K562 (cell line): ENCODE measurements around the gene UBN1. TPM values are rescaled to one million over a fixed set of nuclear protein-coding genes. Genes with fewer than 3 reads are reported as not detected.

ENCODE experiments used
- ATAC-seq: fragments of 200-7000 bp; cut with Tn5 transposase; 3 replicates; pipeline ENCODE4 v1.9.1; 2020; ENCODE audit warnings: moderate library complexity
- BruUV-seq: library from RNA; stranded (reverse); fragments of 400-500 nt; replicated peaks from 2 replicates; lab custom pipeline; 2021; lab: Mats Ljungman, UMichigan
- CTCF ChIA-PET: fragments of 300-600 bp; formaldehyde crosslinking; extraction: SDS; loops from one replicate; lab custom pipeline; 2021; ENCODE audit warnings: low intra/inter-chr PET ratio; lab: Yijun Ruan, JAX
- POLR2A ChIA-PET: fragments of 300-600, 350-650 bp; sonication (Branson Sonifier 250); formaldehyde crosslinking; extraction: SDS; loops from one replicate; lab custom pipeline; 2021; ENCODE audit warnings: antibody characterized with exemption, inconsistent platforms; lab: Yijun Ruan, JAX
- DNase-seq, 4 experiments: peaks; one replicate each; pipeline versions ENCODE4 v3.0.0 to v3.0.0-alpha.2; 2011 to 2018; ENCODE audit warnings: low spot score in 3 of 4, mixed read lengths in 3 of 4; ENCODE audit errors: extremely low read depth in 1 of 4
- FAIRE-seq: peaks from 2 replicates; lab custom pipeline; 2011; peaks lifted over from hg19 to GRCh38; lab: Jason Lieb, UNC
- H2AFZ ChIP-seq: 2 replicates; pipeline ENCODE4 v1.6.0; 2011; ENCODE audit warnings: low read depth, low read length, control low read depth, inconsistent platforms
- H3K27ac ChIP-seq: fragments of 200-600 bp; 3 replicates; pipeline ENCODE4 v1.8.0; 2011; ENCODE audit warnings: low read depth, mild to moderate bottlenecking, control low read depth, inconsistent platforms, low read length, moderate library complexity, mixed read lengths; ENCODE audit errors: extremely low read depth
- H3K27me3 ChIP-seq, 2 experiments: fragments of 300-600 bp in 1 of 2; 2 replicates in 1 of 2; 3 replicates in 1 of 2; pipeline versions ENCODE4 v1.6.0 to v1.8.0; 2011; ENCODE audit warnings: inconsistent platforms in 2 of 2, low read length in 2 of 2, mild to moderate bottlenecking in 1 of 2, mixed read lengths in 1 of 2, moderate library complexity in 1 of 2; ENCODE audit not compliant: control insufficient read depth in 2 of 2, insufficient read depth in 2 of 2
- H3K36me3 ChIP-seq: fragments of 300-600 bp; 3 replicates; pipeline ENCODE4 v1.8.0; 2011; ENCODE audit warnings: mild to moderate bottlenecking, low read length, inconsistent platforms; ENCODE audit not compliant: control insufficient read depth, insufficient read depth
- H3K4me1 ChIP-seq, 2 experiments: fragments of 200-600 bp in 1 of 2; replicated peaks in 1 of 2; 2 replicates in 1 of 2; 3 replicates in 1 of 2; pipeline versions ENCODE4 v1.5.1 to v1.8.0; 2011; ENCODE audit warnings: inconsistent platforms in 2 of 2, low read length in 2 of 2, mild to moderate bottlenecking in 1 of 2, mixed read lengths in 1 of 2, moderate library complexity in 1 of 2; ENCODE audit not compliant: control insufficient read depth in 2 of 2, insufficient read depth in 2 of 2
- H3K4me2 ChIP-seq: 2 replicates; pipeline ENCODE4 v1.6.1; 2011; ENCODE audit warnings: low read length, control low read depth, inconsistent platforms, mixed read lengths; ENCODE audit not compliant: insufficient read depth
- H3K4me3 ChIP-seq: fragments of 200-600 bp; sonication (generic), shearing (Covaris generic); 2 replicates; pipeline ENCODE4 v1.5.1; 2016; ENCODE audit warnings: control low read depth, inconsistent platforms
- H3K79me2 ChIP-seq: fragments of 200-600 bp; 3 replicates; pipeline ENCODE4 v1.8.0; 2011; ENCODE audit warnings: low read length, inconsistent platforms; ENCODE audit not compliant: control insufficient read depth, insufficient read depth
- H3K9ac ChIP-seq, 2 experiments: 2 replicates each; pipeline versions ENCODE4 v1.6.0 to v1.6.1; 2011; ENCODE audit warnings: low read depth in 2 of 2, low read length in 2 of 2, control low read depth in 1 of 2, inconsistent platforms in 1 of 2, mild to moderate bottlenecking in 1 of 2, mixed read lengths in 1 of 2; ENCODE audit not compliant: insufficient read depth in 1 of 2
- H3K9me1 ChIP-seq: one replicate; pipeline ENCODE4 v1.6.0; 2011; ENCODE audit warnings: inconsistent platforms, mild to moderate bottlenecking, low read length, moderate library complexity; ENCODE audit not compliant: control insufficient read depth, insufficient read depth
- H3K9me3 ChIP-seq: replicated peaks from 2 replicates; pipeline ENCODE4 v1.5.1; 2011; ENCODE audit warnings: low read depth, low read length, inconsistent platforms; ENCODE audit not compliant: control insufficient read depth, insufficient read depth
- H4K20me1 ChIP-seq: replicated peaks from 2 replicates; pipeline ENCODE4 v1.6.1; 2011; ENCODE audit warnings: low read length, inconsistent platforms, mixed read lengths; ENCODE audit not compliant: control insufficient read depth, insufficient read depth
- FOXA3 ChIP-seq, 2 experiments: fragments of 450-650 bp in 1 of 2; sonication (generic) in 1 of 2; formaldehyde crosslinking; IDR thresholded peaks in 1 of 2; conservative IDR thresholded peaks in 1 of 2; 2 replicates each; pipeline versions ENCODE4 v1.4.0 to v1.8.0; 2020 to 2022; ENCODE audit warnings: mild to moderate bottlenecking in 2 of 2, missing genetic modification reagents in 1 of 2
- MAFG ChIP-seq: fragments of 450-650 bp; conservative IDR thresholded peaks from 2 replicates; pipeline ENCODE4 v1.6.1; 2016; ENCODE audit warnings: missing genetic modification characterization, missing compliant biosample characterization
- MED1 ChIP-seq: sonication (generic); formaldehyde crosslinking; IDR thresholded peaks from 2 replicates; pipeline ENCODE4 v1.8.1; 2023; ENCODE audit warnings: missing genetic modification reagents, borderline replicate concordance
- PTBP1 ChIP-seq: fragments of 200-400 bp; formaldehyde crosslinking; IDR thresholded peaks from 2 replicates; pipeline ENCODE4 v1.6.1; 2017; ENCODE audit warnings: low read depth, low read length
- REST ChIP-seq, 2 experiments: fragments of 450-650 bp; formaldehyde crosslinking in 1 of 2; IDR thresholded peaks; 2 replicates each; pipeline versions ENCODE4 v1.4.0 to v1.6.1; 2014 to 2020; ENCODE audit warnings: mild to moderate bottlenecking in 2 of 2, borderline replicate concordance in 1 of 2, low read depth in 1 of 2
- TSHZ1 ChIP-seq: fragments of 250-450 bp; sonication (Bioruptor Pico); IDR thresholded peaks from 2 replicates; pipeline ENCODE4 v1.4.0; 2020; ENCODE audit warnings: mild to moderate bottlenecking, moderate library complexity
- ZNF316 ChIP-seq: fragments of 450-650 bp; IDR thresholded peaks from 2 replicates; pipeline ENCODE4 v1.6.1; 2016
- WGBS: fragments of 100-300 bp; shearing (Covaris generic); methylation state at CpG from one replicate; pipeline ENCODE4 v1.1.6; 2016; ENCODE audit warnings: low coverage, mixed read lengths; ENCODE audit not compliant: insufficient coverage; ENCODE audit errors: missing lambda C conversion rate; 5-methylcytosine and 5-hydroxymethylcytosine counted together
- in situ Hi-C: fragments of 300-500 bp; cut with MboI; formaldehyde crosslinking; loops from 4 replicates; pipeline ENCODE4 v1.15.0; 2018; ENCODE audit warnings: inconsistent platforms, mixed read lengths
- intact Hi-C: fragments of 100-400 bp; cut with micrococcal nuclease; formaldehyde crosslinking; loops from 2 replicates; pipeline ENCODE4 v1.14.2; 2022
- polyA plus RNA-seq, 8 experiments: library from polyadenylated mRNA; depleted of rRNA in 4 of 8; stranded (reverse) in 5 of 8; unstranded in 3 of 8; fragments of >200 nt; fragmentation: Nextera tagmentation in 2 of 8; fragmentation: Illumina TruSeq in 1 of 8; extraction: Ambion mirVana in 2 of 8; extraction: Trizol in 1 of 8; gene quantifications; 2 replicates each; pipeline versions ENCODE4 v1.2.1 to v1.2.3, GENCODE V29; 2011 to 2014; ENCODE audit warnings: inconsistent platforms in 1 of 8, missing spikeins in 1 of 8
- total RNA-seq, 7 experiments: library from RNA; depleted of rRNA in 6 of 7; stranded (reverse); fragments of >200 nt in 6 of 7; fragmentation: Illumina TruSeq in 2 of 7; extraction: Trizol in 2 of 7; gene quantifications; 2 replicates each; pipeline versions ENCODE4 v1.2.1 to v1.2.3, GENCODE V29; 2011 to 2021; ENCODE audit warnings: low replicate concordance in 1 of 7

UBN1 gene
- total and polyA plus RNA-seq, 9 of the 15 experiments (the other 6 are each of a cell fraction or from before 2014, with no cell fraction given), result 1.5 to 45.7 (median 20.6) TPM

- Histone ChIP-seq H2AFZ (no peak overlapping the region), H3K9me3 (no peaks in the 10 kb centered on the region)
- TF ChIP-seq FOXA3 (CRISPR knock-in tag; conservative IDR thresholded peaks at IDR 0.05 in 1 of 2, IDR thresholded peaks at IDR 0.05 in 1 of 2) (no peak), MAFG (tag) (no peak), REST (IDR thresholded peaks at IDR 0.05; ENCODE audit: borderline replicate concordance) (no peak), REST (CRISPR knock-in tag; IDR thresholded peaks at IDR 0.05; ENCODE audit: low read depth) (no peak), MED1 (CRISPR knock-in tag) (no peak), PTBP1 (no peak), TSHZ1 (CRISPR knock-in tag) (no peak), ZNF316 (no peak)
- TF ChIP-seq, all 486 proteins: peak for 0
- Histone ChIP-seq H3K9ac (no peak overlapping the region), H3K4me3 (no peak overlapping the region), H4K20me1 (peaks cover 8% of the 10 kb centered on the region), H3K27me3 (no peaks in the 10 kb centered on the region), H3K36me3 (peaks cover 90% of the 10 kb centered on the region), H3K27ac (no peak overlapping the region), H3K4me2 (no peak overlapping the region), H3K9me1 (no peaks in the 10 kb centered on the region), H3K79me2 (peaks cover 27% of the 10 kb centered on the region), H3K4me1 (peaks cover 7 to 11% of the 10 kb centered on the region in 2 experiments; a peak in 4 of 5 replicates)
- WGBS, result 91% methylated on average over 8 of the region's 8 CpGs
- BruUV-seq, result no TSS peak
- ChIA-PET POLR2A (no interaction called here), CTCF (no interaction called here)
- no peak for DNase-seq
- no peak for ATAC-seq
- intact Hi-C loops (no loop called here), in situ Hi-C loops (no loop called here)
- FAIRE-seq, result no peak
Measured at GRCh38 chr16:4831616-4832015, 15.7 kb upstream of the UBN1 start.
